ENCODE results near the gene KCNIP4. TPM values are rescaled to one million over a fixed set of nuclear protein-coding genes. Genes with fewer than 3 reads are reported as not detected.

Gene KCNIP4
- total RNA-seq, 3 donors from 2014 or later (not counting 1 experiment from before 2014, with no cell fraction given): not detected

DNA sequence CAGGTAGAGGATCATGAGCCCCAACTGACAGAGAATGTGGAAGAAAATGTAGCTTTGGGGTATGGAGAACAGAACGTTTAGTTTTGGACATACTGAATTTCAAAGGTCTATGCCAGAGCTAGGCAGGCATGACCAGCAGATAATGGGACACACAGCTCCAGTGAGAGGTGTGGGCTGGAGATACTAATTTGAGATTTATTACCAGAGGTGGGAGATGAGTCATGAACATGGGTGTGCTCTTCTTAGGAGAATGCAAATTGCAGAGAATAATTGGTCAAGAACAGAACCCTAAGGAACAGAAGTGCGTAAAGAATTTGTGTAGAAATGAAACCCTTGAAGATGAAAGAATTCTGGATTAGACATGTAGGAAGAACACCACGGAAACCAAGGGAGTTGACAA, 1123.1 kb downstream of the KCNIP4 start:
- H3K4me3 ChIP-seq (ENCODE audit: low read length): no peak overlapping the region
- no peak for DNase-seq
- H3K9me3 ChIP-seq (ENCODE audit: control insufficient read depth, insufficient read depth, low read length): no peaks in the 10 kb centered on the region
- Mint-ChIP-seq H3K36me3 (no peaks in the 10 kb centered on the region), H3K4me1 (no peaks in the 10 kb centered on the region), H3K27me3 (ENCODE audit: low read depth in 2 of 2) (peaks cover 0 to 7% of the 10 kb centered on the region in 2 donors), H3K27ac (no peak overlapping the region), H3K4me3 (no peak overlapping the region), H3K9me3 (no peaks in the 10 kb centered on the region)
- intact Hi-C loops (cut with micrococcal nuclease): no loop called here
- no peaks in the 10 kb centered on the region for H3K4me1 ChIP-seq (ENCODE audit: control insufficient read depth, insufficient read depth, low read length)
- no peaks in the 10 kb centered on the region for H3K27me3 ChIP-seq (ENCODE audit: control insufficient read depth, insufficient read depth, low read length)
- H3K27ac ChIP-seq (ENCODE audit: low read length): no peak overlapping the region
- ATAC-seq: no peak
- TF ChIP-seq, protein P1, sequence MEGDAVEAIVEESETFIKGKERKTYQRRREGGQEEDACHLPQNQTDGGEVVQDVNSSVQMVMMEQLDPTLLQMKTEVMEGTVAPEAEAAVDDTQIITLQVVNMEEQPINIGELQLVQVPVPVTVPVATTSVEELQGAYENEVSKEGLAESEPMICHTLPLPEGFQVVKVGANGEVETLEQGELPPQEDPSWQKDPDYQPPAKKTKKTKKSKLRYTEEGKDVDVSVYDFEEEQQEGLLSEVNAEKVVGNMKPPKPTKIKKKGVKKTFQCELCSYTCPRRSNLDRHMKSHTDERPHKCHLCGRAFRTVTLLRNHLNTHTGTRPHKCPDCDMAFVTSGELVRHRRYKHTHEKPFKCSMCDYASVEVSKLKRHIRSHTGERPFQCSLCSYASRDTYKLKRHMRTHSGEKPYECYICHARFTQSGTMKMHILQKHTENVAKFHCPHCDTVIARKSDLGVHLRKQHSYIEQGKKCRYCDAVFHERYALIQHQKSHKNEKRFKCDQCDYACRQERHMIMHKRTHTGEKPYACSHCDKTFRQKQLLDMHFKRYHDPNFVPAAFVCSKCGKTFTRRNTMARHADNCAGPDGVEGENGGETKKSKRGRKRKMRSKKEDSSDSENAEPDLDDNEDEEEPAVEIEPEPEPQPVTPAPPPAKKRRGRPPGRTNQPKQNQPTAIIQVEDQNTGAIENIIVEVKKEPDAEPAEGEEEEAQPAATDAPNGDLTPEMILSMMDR (IDR thresholded peaks at IDR 0.05): no peak
- 74% methylated on average over 3 of the region's 3 CpGs for WGBS (ENCODE audit: insufficient coverage)
- H3K36me3 ChIP-seq (ENCODE audit: control insufficient read depth, insufficient read depth, low read length): no peaks in the 10 kb centered on the region

DNA sequence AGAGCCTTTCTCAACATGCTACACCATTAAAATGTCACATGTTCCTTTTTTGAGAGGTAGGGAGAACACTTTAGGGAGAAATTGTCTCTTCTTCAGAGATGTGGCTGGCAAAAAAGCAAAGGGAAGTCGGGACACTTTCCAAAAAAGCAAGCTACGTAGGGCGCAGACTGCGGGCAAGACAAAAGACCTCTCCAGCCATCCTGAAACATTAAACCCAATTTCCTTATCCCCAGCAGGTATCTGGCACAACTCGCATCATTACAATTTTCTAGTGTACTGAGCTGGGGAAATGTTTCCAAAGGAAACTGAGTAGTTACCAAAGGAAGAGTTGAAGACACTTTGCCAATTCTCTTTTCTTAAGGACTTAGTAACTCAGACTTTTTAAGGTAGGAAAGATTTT, 1132.3 kb downstream of the KCNIP4 start:
- H3K4me3 Mint-ChIP-seq: no peak overlapping the region
- Histone ChIP-seq H3K9me3 (ENCODE audit: control insufficient read depth, insufficient read depth, low read length) (no peaks in the 10 kb centered on the region), H3K4me3 (ENCODE audit: low read length) (no peak overlapping the region), H3K27me3 (ENCODE audit: control insufficient read depth, insufficient read depth, low read length) (no peaks in the 10 kb centered on the region), H3K27ac (ENCODE audit: low read length) (no peak overlapping the region), H3K4me1 (ENCODE audit: control insufficient read depth, insufficient read depth, low read length) (no peaks in the 10 kb centered on the region), H3K36me3 (ENCODE audit: control insufficient read depth, insufficient read depth, low read length) (no peaks in the 10 kb centered on the region)
- TF ChIP-seq, protein P1 (IDR thresholded peaks at IDR 0.05): no peak
- no peaks in the 10 kb centered on the region for H3K36me3 Mint-ChIP-seq
- no peak for ATAC-seq
- H3K27me3 Mint-ChIP-seq (ENCODE audit: low read depth in 2 of 2): peaks cover 7 to 9% of the 10 kb centered on the region in 2 donors
- H3K27ac Mint-ChIP-seq: no peak overlapping the region
- no peak for DNase-seq
- H3K4me1 Mint-ChIP-seq: peaks cover 7 to 12% of the 10 kb centered on the region in 2 donors
- 90% methylated on average over 5 of the region's 5 CpGs for WGBS (ENCODE audit: insufficient coverage)
- peaks cover 0 to 4% of the 10 kb centered on the region in 2 donors for H3K9me3 Mint-ChIP-seq
- intact Hi-C loops (cut with micrococcal nuclease): no loop called here

- no peaks in the 10 kb centered on the region for H3K36me3 Mint-ChIP-seq
- WGBS (ENCODE audit: insufficient coverage): 100% methylated on average over 1 of the region's 1 CpG
- H3K36me3 ChIP-seq (ENCODE audit: control insufficient read depth, insufficient read depth, low read length): no peaks in the 10 kb centered on the region
- no peaks in the 10 kb centered on the region for H3K9me3 ChIP-seq (ENCODE audit: control insufficient read depth, insufficient read depth, low read length)
- no peak overlapping the region for H3K27ac Mint-ChIP-seq
- no peak overlapping the region for H3K27ac ChIP-seq (ENCODE audit: low read length)
- H3K27me3 ChIP-seq (ENCODE audit: control insufficient read depth, insufficient read depth, low read length): no peaks in the 10 kb centered on the region
- no peak overlapping the region for H3K4me3 ChIP-seq (ENCODE audit: low read length)
- no peaks in the 10 kb centered on the region for H3K4me1 ChIP-seq (ENCODE audit: control insufficient read depth, insufficient read depth, low read length)
- peaks cover 0 to 3% of the 10 kb centered on the region in 2 donors for H3K9me3 Mint-ChIP-seq
- intact Hi-C loops (cut with micrococcal nuclease): no loop called here
- no peak for DNase-seq
- TF ChIP-seq, protein P1 (IDR thresholded peaks at IDR 0.05): no peak
- H3K27me3 Mint-ChIP-seq (ENCODE audit: low read depth in 2 of 2): peaks cover 7 to 10% of the 10 kb centered on the region in 2 donors
- ATAC-seq: no peak
- H3K4me3 Mint-ChIP-seq: no peak overlapping the region
- peaks cover 7 to 12% of the 10 kb centered on the region in 2 donors for H3K4me1 Mint-ChIP-seq
Measured at GRCh38 chr4:20813700-20814099, 1134.9 kb downstream of the KCNIP4 start.

GRCh38 chr4:20809812-20810211, 1138.8 kb downstream of the KCNIP4 start:
- DNase-seq (no peak), ATAC-seq (no peak)
- H3K9me3 ChIP-seq (ENCODE audit: control insufficient read depth, insufficient read depth, low read length): no peaks in the 10 kb centered on the region
- H3K36me3 Mint-ChIP-seq: no peaks in the 10 kb centered on the region
- no peak overlapping the region for H3K4me3 ChIP-seq (ENCODE audit: low read length)
- TF ChIP-seq, protein P1 (IDR thresholded peaks at IDR 0.05): no peak
- no peaks in the 10 kb centered on the region for H3K4me1 Mint-ChIP-seq
- no peak overlapping the region for H3K27ac Mint-ChIP-seq
- no peak overlapping the region for H3K4me3 Mint-ChIP-seq
- H3K9me3 Mint-ChIP-seq: peaks cover 0 to 3% of the 10 kb centered on the region in 2 donors
- H3K27me3 Mint-ChIP-seq (ENCODE audit: low read depth in 2 of 2): peaks cover 7 to 10% of the 10 kb centered on the region in 2 donors
- H3K4me1 ChIP-seq (ENCODE audit: control insufficient read depth, insufficient read depth, low read length): no peaks in the 10 kb centered on the region
- no peaks in the 10 kb centered on the region for H3K27me3 ChIP-seq (ENCODE audit: control insufficient read depth, insufficient read depth, low read length)
- intact Hi-C loops (cut with micrococcal nuclease): no loop called here
- no peak overlapping the region for H3K27ac ChIP-seq (ENCODE audit: low read length)
- whole genome bisulfite sequencing (ENCODE audit: insufficient coverage): 52% methylated on average over 4 of the region's 4 CpGs
- H3K36me3 ChIP-seq (ENCODE audit: control insufficient read depth, insufficient read depth, low read length): no peaks in the 10 kb centered on the region
